Liver (tissue), 9 donors: ENCODE results near the gene RCAN2. TPM values are rescaled to one million over a fixed set of nuclear protein-coding genes. Genes with fewer than 3 reads are reported as not detected.

Experiments used
- DNase-seq: peaks from one replicate; pipeline ENCODE4 v3.0.0-alpha.2; 2017; ENCODE audit warnings: low spot score
- H3K27ac ChIP-seq, 2 donors: one replicate each; pipeline ENCODE4 v1.7.0; 2013; ENCODE audit warnings: inconsistent platforms in 2 of 2, low read length in 2 of 2, control low read depth in 1 of 2, low read depth in 1 of 2, mild to moderate bottlenecking in 1 of 2
- H3K27me3 ChIP-seq, 4 donors: one replicate each; pipeline versions ENCODE4 v1.6.1 to v1.7.0; 2013; ENCODE audit warnings: low read length in 3 of 4, inconsistent platforms in 1 of 4, mild to moderate bottlenecking in 1 of 4, moderate library complexity in 1 of 4; ENCODE audit not compliant: control insufficient read depth in 4 of 4, insufficient read depth in 4 of 4
- H3K36me3 ChIP-seq, 4 donors: one replicate each; pipeline versions ENCODE4 v1.6.1 to v1.7.0; 2013; ENCODE audit warnings: low read length in 3 of 4, mild to moderate bottlenecking in 3 of 4, low read depth in 1 of 4, moderate library complexity in 1 of 4; ENCODE audit not compliant: control insufficient read depth in 4 of 4, insufficient read depth in 3 of 4
- H3K4me1 ChIP-seq, 4 donors: one replicate each; pipeline versions ENCODE4 v1.6.1 to v1.7.0; 2013; ENCODE audit warnings: low read length in 3 of 4, mild to moderate bottlenecking in 3 of 4, moderate library complexity in 1 of 4; ENCODE audit not compliant: control insufficient read depth in 4 of 4, insufficient read depth in 4 of 4
- H3K4me3 ChIP-seq, 3 donors: one replicate each; pipeline versions ENCODE4 v1.6.1 to v1.7.0; 2013; ENCODE audit warnings: low read length in 3 of 3, control low read depth in 1 of 3, low read depth in 1 of 3, mild to moderate bottlenecking in 1 of 3
- H3K9ac ChIP-seq, 2 donors: one replicate each; pipeline ENCODE4 v1.7.0; 2013; ENCODE audit warnings: low read length in 2 of 2, mild to moderate bottlenecking in 2 of 2, moderate library complexity in 2 of 2, control low read depth in 1 of 2, low read depth in 1 of 2
- H3K9me3 ChIP-seq, 4 donors: one replicate each; pipeline versions ENCODE4 v1.6.1 to v1.7.0; 2013; ENCODE audit warnings: low read length in 3 of 4; ENCODE audit not compliant: control insufficient read depth in 4 of 4
- ATF3 ChIP-seq: IDR thresholded peaks from 2 replicates; pipeline ENCODE4 v1.6.1; 2016; ENCODE audit warnings: antibody characterized with exemption
- CTCF ChIP-seq: fragments of 150-350 bp; IDR thresholded peaks from 2 replicates; pipeline ENCODE4 v1.5.1; 2017; ENCODE audit warnings: improper control_type of control experiment, low read depth, low read length; ENCODE audit not compliant: missing input control
- EGR1 ChIP-seq, 2 donors: IDR thresholded peaks; 2 replicates each; pipeline ENCODE4 v1.6.1; 2016 to 2018; ENCODE audit warnings: antibody characterized with exemption in 2 of 2, low read depth in 2 of 2
- FOXA1 ChIP-seq: IDR thresholded peaks from 2 replicates; pipeline ENCODE4 v1.6.1; 2016; ENCODE audit warnings: antibody characterized with exemption
- FOXA2 ChIP-seq: IDR thresholded peaks from 2 replicates; pipeline ENCODE4 v1.6.1; 2016; ENCODE audit warnings: antibody characterized with exemption
- GABPA ChIP-seq, 2 donors: IDR thresholded peaks in 1 of 2; conservative IDR thresholded peaks in 1 of 2; 2 replicates each; pipeline ENCODE4 v1.6.1; 2016; ENCODE audit warnings: antibody characterized with exemption in 2 of 2, mild to moderate bottlenecking in 1 of 2, moderate library complexity in 1 of 2
- HNF4A ChIP-seq, 2 donors: conservative IDR thresholded peaks; 2 replicates each; pipeline ENCODE4 v1.6.1; 2016; ENCODE audit warnings: antibody characterized with exemption in 2 of 2, mild to moderate bottlenecking in 2 of 2
- HNF4G ChIP-seq: IDR thresholded peaks from 2 replicates; pipeline ENCODE4 v1.6.1; 2016; ENCODE audit warnings: antibody characterized with exemption
- JUND ChIP-seq, 2 donors: IDR thresholded peaks; 2 replicates each; pipeline ENCODE4 v1.6.1; 2016; ENCODE audit warnings: antibody characterized with exemption in 2 of 2
- NR2F2 ChIP-seq: IDR thresholded peaks from 2 replicates; pipeline ENCODE4 v1.6.1; 2016; ENCODE audit warnings: antibody characterized with exemption
- RAD21 ChIP-seq, 2 donors: IDR thresholded peaks; 2 replicates each; pipeline ENCODE4 v1.6.1; 2016; ENCODE audit warnings: antibody characterized with exemption in 2 of 2, mild to moderate bottlenecking in 2 of 2
- RXRA ChIP-seq, 2 donors: IDR thresholded peaks; 2 replicates each; pipeline ENCODE4 v1.6.1; 2017 to 2018; ENCODE audit warnings: antibody characterized with exemption in 2 of 2, mild to moderate bottlenecking in 1 of 2
- SP1 ChIP-seq: IDR thresholded peaks from 2 replicates; pipeline ENCODE4 v1.6.1; 2018; ENCODE audit warnings: antibody characterized with exemption, mild to moderate bottlenecking
- TAF1 ChIP-seq: conservative IDR thresholded peaks from 2 replicates; pipeline ENCODE4 v1.6.1; 2016; ENCODE audit warnings: antibody characterized with exemption, mild to moderate bottlenecking
- YY1 ChIP-seq: IDR thresholded peaks from 2 replicates; pipeline ENCODE4 v1.6.1; 2016; ENCODE audit warnings: antibody characterized with exemption, mild to moderate bottlenecking
- ZBTB33 ChIP-seq: IDR thresholded peaks from 2 replicates; pipeline ENCODE4 v1.6.1; 2016; ENCODE audit warnings: antibody characterized with exemption
- WGBS: extraction: QIAGEN DNeasy Blood & Tissue Kit; methylation state at CpG from one replicate; pipeline ENCODE4 v1.1.7; 2013; 5-methylcytosine and 5-hydroxymethylcytosine counted together
- polyA plus RNA-seq, 2 donors: library from polyadenylated mRNA; stranded (reverse) in 1 of 2; unstranded in 1 of 2; fragments of 200-250 nt in 1 of 2; fragments of >200 nt in 1 of 2; fragmentation: Nextera tagmentation in 1 of 2; extraction: Ambion mirVana in 1 of 2; gene quantifications; one replicate each; pipeline versions ENCODE4 v1.2.1 to v1.2.3, GENCODE V29; 2013 to 2015
- total RNA-seq, 2 donors: library from RNA; depleted of rRNA; stranded (reverse); fragments of >200 nt; gene quantifications; one replicate each; pipeline ENCODE4 v1.2.3, GENCODE V29; 2014
- TF ChIP-seq, protein P1 (sequence below): IDR thresholded peaks from 2 replicates; pipeline ENCODE4 v1.6.1; 2016; ENCODE audit warnings: antibody characterized with exemption, mild to moderate bottlenecking
- TF ChIP-seq, protein P2 (sequence below): IDR thresholded peaks from 2 replicates; pipeline ENCODE4 v1.6.1; 2016; ENCODE audit warnings: antibody characterized with exemption
- donor health status: healthy.
- donor health status: healthy.
- donor health status: healthy.
- donor health status: healthy.
- donor health status: healthy.

RCAN2 gene
- total RNA-seq (1 to 10 TPM in 1 of 2 donors, under 1 TPM in 1; 0.19 to 8.2 TPM), polyA plus RNA-seq (1 to 10 TPM; 2.1 to 2.8 TPM)

GRCh38 chr6:46491201-46491627 is at the start of gene RCAN2:
RCAN2 (minus strand) TSS chr6:46491449.
- peak within 1 kb of the TSS; percentile 49 to 96 (median 71) for H3K4me3 ChIP-seq
- peak within 1 kb of the TSS in 1 of 2 donors; percentile 60 for H3K27ac ChIP-seq
- under 1% methylated on average over 51 of the region's 51 CpGs for WGBS
- peaks cover 4 to 23% (median 17%) of the 10 kb centered on the region in 4 donors for H3K4me1 ChIP-seq
- H3K9ac ChIP-seq = peak within 1 kb of the TSS in 1 of 2 donors; percentile 1
- H3K36me3 ChIP-seq = no peaks in the 10 kb centered on the region
- no peak for TF ChIP-seq FOXA1
- no peak for TF ChIP-seq FOXA2
- TF ChIP-seq HNF4A (conservative IDR thresholded peaks at IDR 0.05) = no peak
- no peak for TF ChIP-seq GABPA (IDR thresholded peaks at IDR 0.05 in 1 of 2, conservative IDR thresholded peaks at IDR 0.05 in 1 of 2)
- TF ChIP-seq YY1 = no peak
- no peak for TF ChIP-seq ATF3
- no peak for TF ChIP-seq HNF4G
- TF ChIP-seq, protein P1, sequence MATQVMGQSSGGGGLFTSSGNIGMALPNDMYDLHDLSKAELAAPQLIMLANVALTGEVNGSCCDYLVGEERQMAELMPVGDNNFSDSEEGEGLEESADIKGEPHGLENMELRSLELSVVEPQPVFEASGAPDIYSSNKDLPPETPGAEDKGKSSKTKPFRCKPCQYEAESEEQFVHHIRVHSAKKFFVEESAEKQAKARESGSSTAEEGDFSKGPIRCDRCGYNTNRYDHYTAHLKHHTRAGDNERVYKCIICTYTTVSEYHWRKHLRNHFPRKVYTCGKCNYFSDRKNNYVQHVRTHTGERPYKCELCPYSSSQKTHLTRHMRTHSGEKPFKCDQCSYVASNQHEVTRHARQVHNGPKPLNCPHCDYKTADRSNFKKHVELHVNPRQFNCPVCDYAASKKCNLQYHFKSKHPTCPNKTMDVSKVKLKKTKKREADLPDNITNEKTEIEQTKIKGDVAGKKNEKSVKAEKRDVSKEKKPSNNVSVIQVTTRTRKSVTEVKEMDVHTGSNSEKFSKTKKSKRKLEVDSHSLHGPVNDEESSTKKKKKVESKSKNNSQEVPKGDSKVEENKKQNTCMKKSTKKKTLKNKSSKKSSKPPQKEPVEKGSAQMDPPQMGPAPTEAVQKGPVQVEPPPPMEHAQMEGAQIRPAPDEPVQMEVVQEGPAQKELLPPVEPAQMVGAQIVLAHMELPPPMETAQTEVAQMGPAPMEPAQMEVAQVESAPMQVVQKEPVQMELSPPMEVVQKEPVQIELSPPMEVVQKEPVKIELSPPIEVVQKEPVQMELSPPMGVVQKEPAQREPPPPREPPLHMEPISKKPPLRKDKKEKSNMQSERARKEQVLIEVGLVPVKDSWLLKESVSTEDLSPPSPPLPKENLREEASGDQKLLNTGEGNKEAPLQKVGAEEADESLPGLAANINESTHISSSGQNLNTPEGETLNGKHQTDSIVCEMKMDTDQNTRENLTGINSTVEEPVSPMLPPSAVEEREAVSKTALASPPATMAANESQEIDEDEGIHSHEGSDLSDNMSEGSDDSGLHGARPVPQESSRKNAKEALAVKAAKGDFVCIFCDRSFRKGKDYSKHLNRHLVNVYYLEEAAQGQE = no peak
- peak; percentile 34 for DNase-seq
- H3K27me3 ChIP-seq = no peaks in the 10 kb centered on the region
- H3K9me3 ChIP-seq = no peaks in the 10 kb centered on the region

DNA sequence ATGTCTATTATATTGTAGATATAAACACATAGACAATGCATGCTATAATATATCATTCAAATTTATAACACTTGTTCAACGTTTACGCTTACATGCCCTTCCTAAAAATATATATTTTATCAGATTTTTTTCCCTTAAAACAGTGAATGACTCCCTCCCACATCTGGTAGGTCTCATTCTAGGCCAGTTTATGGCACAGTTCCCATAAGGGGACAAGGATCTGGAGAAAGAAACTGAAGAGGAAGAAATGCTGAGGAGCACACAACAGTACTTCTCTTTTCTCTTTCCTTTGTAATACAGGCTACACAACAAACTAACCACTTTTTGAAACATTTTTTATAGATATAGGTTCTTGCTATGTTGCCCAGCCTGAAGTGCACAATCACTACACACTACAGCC is 48.6 kb upstream of the RCAN2 start:
- H3K9ac ChIP-seq = no peak overlapping the region
- 87% methylated on average over 2 of the region's 2 CpGs for WGBS
- H3K4me1 ChIP-seq = no peaks in the 10 kb centered on the region
- H3K27ac ChIP-seq = no peak overlapping the region
- no peak overlapping the region for H3K4me3 ChIP-seq
- no peaks in the 10 kb centered on the region for H3K36me3 ChIP-seq
- no peak for DNase-seq
- no peaks in the 10 kb centered on the region for H3K27me3 ChIP-seq
- H3K9me3 ChIP-seq = no peaks in the 10 kb centered on the region
- TF ChIP-seq FOXA1 (no peak), FOXA2 (no peak), ATF3 (no peak), TAF1 (no peak), RXRA (IDR thresholded peaks at IDR 0.05) (no peak), EGR1 (IDR thresholded peaks at IDR 0.05; ENCODE audit: low read depth in 2 of 2) (no peak), CTCF (no peak), SP1 (no peak), JUND (IDR thresholded peaks at IDR 0.05) (no peak), ZBTB33 (no peak), NR2F2 (no peak), GABPA (IDR thresholded peaks at IDR 0.05 in 1 of 2, conservative IDR thresholded peaks at IDR 0.05 in 1 of 2) (no peak), RAD21 (IDR thresholded peaks at IDR 0.05) (no peak), YY1 (no peak), HNF4G (no peak), HNF4A (conservative IDR thresholded peaks at IDR 0.05) (no peak)
- TF ChIP-seq, protein P1 = no peak
- TF ChIP-seq, protein P2, sequence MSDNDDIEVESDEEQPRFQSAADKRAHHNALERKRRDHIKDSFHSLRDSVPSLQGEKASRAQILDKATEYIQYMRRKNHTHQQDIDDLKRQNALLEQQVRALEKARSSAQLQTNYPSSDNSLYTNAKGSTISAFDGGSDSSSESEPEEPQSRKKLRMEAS = no peak
